GM23338 (cell line): ENCODE data around the gene RAC3. TPM values are rescaled to one million over a fixed set of nuclear protein-coding genes. Genes with fewer than 3 reads are reported as not detected.

Experiments used
- ATAC-seq: fragments of 200-7000 bp; cut with Tn5 transposase; 3 replicates; pipeline ENCODE4 v1.9.1; 2020
- DNase-seq: peaks from one replicate; pipeline ENCODE4 v3.0.0-alpha.2; 2015; ENCODE audit warnings: low spot score
- H2AFZ ChIP-seq: fragments of 200-600 bp; sonication (generic); 2 replicates; pipeline ENCODE4 v1.8.0; 2016; ENCODE audit warnings: antibody characterized with exemption, mild to moderate bottlenecking, moderate library complexity
- H3F3A ChIP-seq: fragments of 200-600 bp; sonication (generic); replicated peaks from 2 replicates; pipeline ENCODE4 v1.8.0; 2017; ENCODE audit warnings: antibody characterized with exemption, mixed run types, low read depth
- H3K27ac ChIP-seq: fragments of 200-600 bp; sonication (generic); 2 replicates; pipeline ENCODE4 v1.6.1; 2016; ENCODE audit warnings: low read depth
- H3K27me3 ChIP-seq: fragments of 200-600 bp; sonication (generic); 2 replicates; pipeline ENCODE4 v1.8.0; 2016; ENCODE audit warnings: mild to moderate bottlenecking, mixed run types, moderate library complexity; ENCODE audit not compliant: insufficient read depth
- H3K36me3 ChIP-seq: fragments of 200-600 bp; sonication (generic); 2 replicates; pipeline ENCODE4 v1.8.0; 2016; ENCODE audit warnings: mild to moderate bottlenecking; ENCODE audit not compliant: insufficient read depth
- H3K4me1 ChIP-seq: fragments of 200-600 bp; sonication (generic); 2 replicates; pipeline ENCODE4 v1.8.0; 2016; ENCODE audit warnings: mild to moderate bottlenecking, moderate library complexity; ENCODE audit not compliant: insufficient read depth
- H3K4me2 ChIP-seq: fragments of 200-600 bp; sonication (generic); 2 replicates; pipeline ENCODE4 v1.7.1; 2017; ENCODE audit warnings: mixed run types
- H3K4me3 ChIP-seq: fragments of 200-600 bp; sonication (generic); 2 replicates; pipeline ENCODE4 v1.6.1; 2016; ENCODE audit warnings: mixed run types
- H3K79me2 ChIP-seq: fragments of 200-600 bp; sonication (generic); replicated peaks from 2 replicates; pipeline ENCODE4 v1.8.0; 2017; ENCODE audit warnings: mild to moderate bottlenecking; ENCODE audit not compliant: insufficient read depth
- H3K9me2 ChIP-seq: fragments of 200-600 bp; sonication (generic); 2 replicates; pipeline ENCODE4 v1.8.0; 2017; ENCODE audit not compliant: insufficient read depth
- H4K20me1 ChIP-seq: fragments of 200-600 bp; sonication (generic); replicated peaks from 2 replicates; pipeline ENCODE4 v1.8.0; 2017; ENCODE audit warnings: mild to moderate bottlenecking; ENCODE audit not compliant: insufficient read depth
- H3K27ac Mint-ChIP-seq: 2 replicates; pipeline ENCODE4 v1.8.0; 2020; ENCODE audit warnings: inconsistent platforms, mild to moderate bottlenecking, moderate library complexity, mixed read lengths
- H3K27me3 Mint-ChIP-seq: 3 replicates; pipeline ENCODE4 v1.8.0; 2022; ENCODE audit warnings: low read depth, mild to moderate bottlenecking, moderate library complexity, mixed read lengths, inconsistent platforms; ENCODE audit not compliant: insufficient read depth, poor library complexity
- H3K36me3 Mint-ChIP-seq: 3 replicates; pipeline ENCODE4 v1.8.0; 2021; ENCODE audit warnings: low read depth, mild to moderate bottlenecking, inconsistent platforms, moderate library complexity, mixed read lengths
- H3K4me1 Mint-ChIP-seq: 3 replicates; pipeline ENCODE4 v1.8.0; 2020; ENCODE audit warnings: mild to moderate bottlenecking, inconsistent platforms, mixed read lengths
- H3K4me3 Mint-ChIP-seq: 3 replicates; pipeline ENCODE4 v1.8.0; 2021; ENCODE audit warnings: moderate library complexity, mild to moderate bottlenecking, inconsistent platforms, mixed read lengths
- H3K9me3 Mint-ChIP-seq: 3 replicates; pipeline ENCODE4 v1.8.0; 2020; ENCODE audit warnings: moderate library complexity, mild to moderate bottlenecking, inconsistent platforms, mixed read lengths
- EZH2phosphoT487 ChIP-seq: fragments of 200-600 bp; sonication (generic); IDR thresholded peaks from one replicate; pipeline ENCODE4 v1.8.1; 2018; ENCODE audit warnings: antibody characterized with exemption; ENCODE audit not compliant: unreplicated experiment
- POLR2AphosphoS5 ChIP-seq: IDR thresholded peaks from 2 replicates; pipeline ENCODE4 v1.6.1; 2016; ENCODE audit warnings: antibody characterized with exemption, low read depth
- ZNF114 ChIP-seq: fragments of 250-450 bp; sonication (Bioruptor Pico); IDR thresholded peaks from 2 replicates; pipeline ENCODE4 v1.5.0; 2020; ENCODE audit warnings: mild to moderate bottlenecking, moderate library complexity
- ZNF462 ChIP-seq: fragments of 250-450 bp; sonication (Bioruptor Pico); IDR thresholded peaks from 2 replicates; pipeline ENCODE4 v1.5.0; 2020; ENCODE audit warnings: mild to moderate bottlenecking, moderate library complexity
- polyA plus RNA-seq: library from polyadenylated mRNA; unstranded; fragments of >200 nt; fragmentation: Nextera tagmentation; extraction: Ambion mirVana; gene quantifications from 2 replicates; pipeline ENCODE4 v1.2.1, GENCODE V29; 2016
- total RNA-seq: library from RNA; depleted of rRNA; stranded (reverse); fragments of >200 nt; shearing (Covaris generic); gene quantifications from 2 replicates; pipeline ENCODE4 v1.2.3, GENCODE V29; 2014
- TF ChIP-seq, protein P1 (sequence below), 2 experiments: fragments of 200-600 bp in 1 of 2; sonication (generic) in 1 of 2; conservative IDR thresholded peaks; 2 replicates each; pipeline versions ENCODE4 v1.5.1 to v1.6.1; 2016 to 2017; ENCODE audit warnings: antibody characterized with exemption in 2 of 2, low read depth in 2 of 2, mild to moderate bottlenecking in 2 of 2, moderate library complexity in 1 of 2

RAC3 gene
- total and polyA plus RNA-seq, 2 experiments from 2014 or later: 31.5 to 293 TPM

DNA sequence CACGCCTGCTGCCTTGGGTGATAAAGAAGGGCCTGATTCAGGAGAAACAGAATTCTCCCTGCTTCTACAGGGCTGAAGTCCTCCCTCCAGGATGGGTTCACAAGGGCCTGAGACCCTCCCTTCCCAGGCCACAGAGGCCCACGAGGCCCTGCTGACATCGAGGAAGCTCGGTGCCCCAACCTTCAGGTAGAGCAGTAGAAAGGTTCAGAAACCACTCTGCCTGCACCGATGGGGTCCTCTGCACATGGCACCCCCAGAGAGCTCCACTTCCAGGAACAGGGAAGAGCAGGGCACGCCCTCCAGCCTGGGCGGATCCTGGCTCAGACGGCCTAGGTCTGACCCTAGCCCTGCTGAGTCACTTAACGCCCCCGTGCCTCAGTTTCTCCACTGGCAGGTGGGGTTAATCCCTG, 9.6 kb upstream of the RAC3 start (continued):
- TF ChIP-seq ZNF462 (no peak), ZNF114 (CRISPR knock-in tag) (no peak), EZH2phosphoT487 (no peak)

GRCh38 chr17:82022310-82022980, 9.0 kb upstream of the RAC3 start, which contains the start of gene CENPX:
Gene CENPX, minus strand, starts transcription at chr17:82022878. Its CDS starts 17 bp downstream, at chr17:82022861.
- Mint-ChIP-seq H3K27ac (peak within 1 kb of the TSS; percentile 84), H3K4me3 (peak within 1 kb of the TSS; percentile 85), H3K9me3 (no peaks in the 10 kb centered on the region; the same call in 2 of the 3 replicates), H3K36me3 (peaks cover 6% of the 10 kb centered on the region), H3K4me1 (peaks cover 11% of the 10 kb centered on the region), H3K27me3 (peaks cover 23% of the 10 kb centered on the region)
- H3K79me2 ChIP-seq: peaks cover 15% of the 10 kb centered on the region
- peak within 1 kb of the TSS; percentile 95 for H3K4me2 ChIP-seq
- ATAC-seq: peak; percentile 65
- H3F3A ChIP-seq: peaks cover 13% of the 10 kb centered on the region; the same call in 1 of the 2 replicates
- peak within 1 kb of the TSS; percentile 98 for H3K4me3 ChIP-seq
- H3K4me1 ChIP-seq: peaks cover 5% of the 10 kb centered on the region; the same call in 1 of the 2 replicates
- H3K36me3 ChIP-seq: no peaks in the 10 kb centered on the region
- peaks cover 3% of the 10 kb centered on the region for H4K20me1 ChIP-seq
- no peak within 1 kb of the TSS for H3K27ac ChIP-seq
- H3K9me2 ChIP-seq: no peaks in the 10 kb centered on the region
- H2AFZ ChIP-seq: peak within 1 kb of the TSS; percentile 86
- TF ChIP-seq POLR2AphosphoS5: peak; percentile 65
- TF ChIP-seq, protein P1, sequence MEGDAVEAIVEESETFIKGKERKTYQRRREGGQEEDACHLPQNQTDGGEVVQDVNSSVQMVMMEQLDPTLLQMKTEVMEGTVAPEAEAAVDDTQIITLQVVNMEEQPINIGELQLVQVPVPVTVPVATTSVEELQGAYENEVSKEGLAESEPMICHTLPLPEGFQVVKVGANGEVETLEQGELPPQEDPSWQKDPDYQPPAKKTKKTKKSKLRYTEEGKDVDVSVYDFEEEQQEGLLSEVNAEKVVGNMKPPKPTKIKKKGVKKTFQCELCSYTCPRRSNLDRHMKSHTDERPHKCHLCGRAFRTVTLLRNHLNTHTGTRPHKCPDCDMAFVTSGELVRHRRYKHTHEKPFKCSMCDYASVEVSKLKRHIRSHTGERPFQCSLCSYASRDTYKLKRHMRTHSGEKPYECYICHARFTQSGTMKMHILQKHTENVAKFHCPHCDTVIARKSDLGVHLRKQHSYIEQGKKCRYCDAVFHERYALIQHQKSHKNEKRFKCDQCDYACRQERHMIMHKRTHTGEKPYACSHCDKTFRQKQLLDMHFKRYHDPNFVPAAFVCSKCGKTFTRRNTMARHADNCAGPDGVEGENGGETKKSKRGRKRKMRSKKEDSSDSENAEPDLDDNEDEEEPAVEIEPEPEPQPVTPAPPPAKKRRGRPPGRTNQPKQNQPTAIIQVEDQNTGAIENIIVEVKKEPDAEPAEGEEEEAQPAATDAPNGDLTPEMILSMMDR (conservative IDR thresholded peaks at IDR 0.05; ENCODE audit: low read depth in 2 of 2): no peak
- no peaks in the 10 kb centered on the region for H3K27me3 ChIP-seq
- DNase-seq: no peak
